Psoas muscle (tissue), 8 donors: ENCODE results near the gene WDR37. TPM values are rescaled to one million over a fixed set of nuclear protein-coding genes. Genes with fewer than 3 reads are reported as not detected.

Experiments
- ATAC-seq, 4 donors: fragments of 200-7000 bp; cut with Tn5 transposase; one replicate each; pipeline ENCODE4 v1.9.1; 2020; ENCODE audit warnings: moderate library complexity in 3 of 4, mild to moderate bottlenecking in 2 of 4
- DNase-seq, 2 donors: peaks; one replicate each; pipeline ENCODE4 v3.0.0-alpha.2; 2020
- H3K27ac ChIP-seq: fragments of 200-600 bp; one replicate; pipeline ENCODE4 v1.8.0; 2022
- H3K27me3 ChIP-seq, 3 donors: fragments of 200-600 bp in 1 of 3; one replicate each; pipeline versions ENCODE4 v1.6.1 to v1.8.0; 2013 to 2022; ENCODE audit warnings: low read length in 2 of 3, mild to moderate bottlenecking in 2 of 3, moderate library complexity in 1 of 3; ENCODE audit not compliant: insufficient read depth in 3 of 3
- H3K36me3 ChIP-seq, 2 donors: fragments of 200-600 bp in 1 of 2; one replicate each; pipeline versions ENCODE4 v1.6.1 to v1.8.0; 2013 to 2022; ENCODE audit warnings: low read depth in 1 of 2, mild to moderate bottlenecking in 1 of 2, moderate library complexity in 1 of 2; ENCODE audit not compliant: insufficient read depth in 1 of 2
- H3K4me1 ChIP-seq: fragments of 200-600 bp; one replicate; pipeline ENCODE4 v1.8.0; 2022
- H3K4me3 ChIP-seq: fragments of 200-600 bp; one replicate; pipeline ENCODE4 v1.8.0; 2022; ENCODE audit warnings: mild to moderate bottlenecking
- H3K9me3 ChIP-seq: fragments of 200-600 bp; one replicate; pipeline ENCODE4 v1.8.0; 2022
- CTCF ChIP-seq: fragments of 200-600 bp; IDR thresholded peaks from one replicate; pipeline ENCODE4 v1.8.0; 2022; ENCODE audit warnings: antibody characterized with exemption
- WGBS, 3 donors: extraction: QIAGEN DNeasy Blood & Tissue Kit; methylation state at CpG; one replicate each; pipeline versions ENCODE4 v1.1.6 to v1.1.7; 2013; 5-methylcytosine and 5-hydroxymethylcytosine counted together
- intact Hi-C, 2 donors: fragments of 100-400 bp; cut with DNase I; formaldehyde crosslinking; loops; one replicate each; pipeline versions ENCODE4 v1.11.0 to v1.14.2; 2022
- polyA plus RNA-seq, 3 donors: library from polyadenylated mRNA; stranded (reverse); fragments of 200-250 nt; gene quantifications; one replicate each; pipeline ENCODE4 v1.2.3, GENCODE V29; 2013
- total RNA-seq, 4 donors: library from RNA; stranded (reverse); fragmentation: NEBNext Ultra II Directional in 2 of 4; extraction: Animal tissue kit (Norgen Biotek cat#: 25700) in 2 of 4; gene quantifications; one replicate each; pipeline versions ENCODE4 v1.2.1 to v1.2.4, GENCODE V29; 2021 to 2023
- donor health status: healthy with polysubstance abuse.
- donor health status: DM: no; HTN: no; CAD: no; lungs with moderate emphysema.
- donor health status: Bipolar disorder and iron deficiency.
- donor health status: healthy.
- donor health status: DM: yes; HTN: yes; CAD: no.
- donor health status: DM: no; HTN: no; CAD: no.
- donor health status: DM: no; HTN: no; CAD: no.
- donor health status: DM: yes; HTN: yes; CAD: no.

WDR37 gene
- total and polyA plus RNA-seq, 7 donors = 6.8 to 28.3 (median 17.2) TPM

- H3K4me3 ChIP-seq = no peak overlapping the region
- H3K27ac ChIP-seq = no peak overlapping the region
- H3K4me1 ChIP-seq = no peaks in the 10 kb centered on the region
- ATAC-seq (no peak), DNase-seq (no peak)
- 52 to 61% (median 58%) methylated on average over 3 of the region's 3 CpGs for WGBS, 3 donors
- no peaks in the 10 kb centered on the region for H3K27me3 ChIP-seq
- TF ChIP-seq CTCF = no peak
- intact Hi-C loops = no loop called here
- H3K9me3 ChIP-seq = peaks cover 13% of the 10 kb centered on the region
- H3K36me3 ChIP-seq = no peaks in the 10 kb centered on the region
Observed at GRCh38 chr10:1142596-1142995, 86.4 kb downstream of the WDR37 start.

GRCh38 chr10:1147810-1148209 lies 91.6 kb downstream of the WDR37 start:
- Histone ChIP-seq H3K9me3 (peaks cover 7% of the 10 kb centered on the region), H3K4me3 (no peak overlapping the region), H3K4me1 (no peaks in the 10 kb centered on the region), H3K36me3 (no peaks in the 10 kb centered on the region), H3K27ac (no peak overlapping the region), H3K27me3 (no peaks in the 10 kb centered on the region)
- WGBS, 3 donors = 60 to 71% (median 64%) methylated on average over 5 of the region's 5 CpGs
- no peak for ATAC-seq
- DNase-seq = no peak
- intact Hi-C loops = no loop called here
- TF ChIP-seq CTCF = no peak

GRCh38 chr10:1148855-1149605 lies 92.8 kb downstream of the WDR37 start:
- Histone ChIP-seq H3K4me1 (no peaks in the 10 kb centered on the region), H3K27me3 (no peaks in the 10 kb centered on the region), H3K27ac (no peak overlapping the region), H3K4me3 (no peak overlapping the region), H3K36me3 (no peaks in the 10 kb centered on the region), H3K9me3 (peaks cover 7% of the 10 kb centered on the region)
- no peak for TF ChIP-seq CTCF
- no peak for ATAC-seq
- intact Hi-C loops = no loop called here
- WGBS, 3 donors = 84 to 94% (median 87%) methylated on average over 17 of the region's 17 CpGs
- DNase-seq = no peak

- H3K27me3 ChIP-seq = no peaks in the 10 kb centered on the region
- no peak overlapping the region for H3K4me3 ChIP-seq
- ATAC-seq = no peak
- no peaks in the 10 kb centered on the region for H3K4me1 ChIP-seq
- DNase-seq = no peak
- H3K36me3 ChIP-seq = no peaks in the 10 kb centered on the region
- TF ChIP-seq CTCF = no peak
- peaks cover 7% of the 10 kb centered on the region for H3K9me3 ChIP-seq
- intact Hi-C loops = no loop called here
- 75 to 83% (median 78%) methylated on average over 23 of the region's 23 CpGs for WGBS, 3 donors
- H3K27ac ChIP-seq = no peak overlapping the region
Observed at GRCh38 chr10:1149793-1150637, 93.8 kb downstream of the WDR37 start.
